Jurkat, Clone E6-1 (cell line): ENCODE measurements around the gene TTLL3.

Source experiments
- DNase-seq: peaks from one replicate; pipeline ENCODE4 v3.0.0-alpha.2; 2011; ENCODE audit warnings: low read depth, low spot score
- H3K4me3 ChIP-seq: 2 replicates; pipeline ENCODE4 v1.5.1; 2011; ENCODE audit warnings: mild to moderate bottlenecking, low read length, control low read depth, moderate library complexity

TTLL3 gene

DNA sequence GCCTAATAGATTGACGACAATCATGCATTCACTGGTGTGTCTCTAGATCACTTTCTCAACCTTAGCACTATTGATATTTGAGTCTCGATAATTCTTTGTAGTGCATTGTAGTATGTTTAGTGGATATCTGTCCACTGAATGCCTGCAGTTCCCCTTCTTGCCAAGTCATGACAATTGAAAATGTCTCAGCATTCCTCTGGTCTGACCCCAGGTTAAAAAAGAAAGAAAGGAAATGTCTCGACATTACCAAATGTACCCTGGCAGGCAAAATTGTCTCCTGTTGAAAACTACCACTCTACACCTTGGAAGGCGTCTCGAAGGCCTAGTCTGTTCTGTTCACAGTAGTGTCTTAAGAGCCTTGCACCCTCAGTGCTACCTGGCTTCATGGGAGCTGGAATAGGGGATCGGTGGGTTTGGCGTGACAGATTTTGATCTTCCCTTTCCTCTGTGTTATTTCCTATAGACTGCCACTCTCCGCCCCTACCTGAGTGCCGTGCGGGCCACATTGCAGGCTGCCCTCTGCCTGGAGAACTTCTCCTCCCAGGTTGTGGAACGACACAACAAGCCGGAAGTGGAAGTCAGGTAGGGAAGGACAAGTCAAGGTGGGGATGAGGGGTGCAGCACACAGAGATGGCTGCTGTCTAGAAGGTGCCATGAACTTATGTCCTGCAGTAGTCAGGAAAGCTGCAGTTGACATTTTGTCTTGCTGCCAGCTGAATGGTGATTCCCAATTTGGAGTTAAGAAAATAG lies 12.7 kb upstream of the TTLL3 start:
- DNase-seq, result no peak
- no peak overlapping the region for H3K4me3 ChIP-seq

DNA sequence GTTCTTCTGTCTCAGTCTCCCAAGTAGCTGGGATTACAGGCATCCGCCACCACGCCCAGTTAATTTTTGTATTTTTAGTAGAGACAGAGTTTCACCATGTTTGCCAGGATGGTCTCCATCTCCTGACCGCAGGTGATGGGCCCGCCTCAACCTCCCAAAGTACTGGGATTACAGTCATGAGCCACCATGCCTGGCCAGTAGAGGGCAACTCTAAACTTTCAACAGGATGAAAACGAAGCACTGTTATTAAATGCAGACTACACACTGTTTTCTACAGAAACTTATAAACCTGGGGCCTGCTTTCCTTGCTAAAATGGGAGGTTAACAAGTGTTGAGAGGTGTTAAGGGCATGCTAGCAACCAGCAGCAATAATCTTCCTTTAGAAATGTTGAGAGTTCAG lies 9.5 kb upstream of the TTLL3 start:
- no peak overlapping the region for H3K4me3 ChIP-seq
- DNase-seq, result no peak

DNA sequence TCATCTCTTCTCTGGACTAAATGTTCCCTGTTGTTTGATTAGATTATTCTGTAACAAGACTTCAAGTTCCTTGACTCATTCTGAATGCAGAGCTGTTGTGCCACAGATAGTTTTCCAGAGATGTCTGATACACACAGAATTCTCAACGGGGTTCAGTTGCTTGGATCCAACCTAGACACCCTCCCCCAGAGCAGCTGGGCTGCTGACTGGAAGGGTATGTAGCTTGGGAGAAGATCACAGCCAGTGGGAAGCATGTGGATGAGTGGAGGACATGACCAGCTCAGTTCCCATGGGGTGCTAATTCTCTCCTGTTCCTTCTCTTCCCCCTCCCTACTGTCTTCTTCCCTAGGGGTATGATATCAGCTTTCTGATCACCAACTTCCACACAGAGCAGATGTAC lies 6.6 kb upstream of the TTLL3 start:
- no peak for DNase-seq

DNA sequence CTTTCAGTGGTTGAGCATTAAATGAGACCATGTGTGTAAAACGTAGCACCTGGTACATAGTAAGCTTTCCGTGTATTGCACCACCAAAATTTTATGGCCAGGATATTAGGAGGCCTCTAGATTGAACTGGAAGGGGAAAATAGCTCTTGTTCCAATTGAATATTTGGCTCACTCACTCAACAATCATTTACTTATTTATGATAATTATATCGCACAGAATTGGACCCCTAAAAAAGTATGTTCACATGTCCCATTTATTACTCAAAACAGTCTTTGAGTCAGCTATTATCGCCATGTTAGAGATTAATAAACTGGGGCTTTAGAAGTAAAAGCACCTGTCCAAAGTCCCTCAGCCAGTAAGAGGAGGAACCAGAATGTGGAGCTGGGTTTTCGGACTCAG lies 5.1 kb upstream of the TTLL3 start:
- DNase-seq, result no peak
- no peak overlapping the region for H3K4me3 ChIP-seq

More for the DNA sequence above, 6.6 kb upstream of the TTLL3 start:
- H3K4me3 ChIP-seq, result no peak overlapping the region

DNA sequence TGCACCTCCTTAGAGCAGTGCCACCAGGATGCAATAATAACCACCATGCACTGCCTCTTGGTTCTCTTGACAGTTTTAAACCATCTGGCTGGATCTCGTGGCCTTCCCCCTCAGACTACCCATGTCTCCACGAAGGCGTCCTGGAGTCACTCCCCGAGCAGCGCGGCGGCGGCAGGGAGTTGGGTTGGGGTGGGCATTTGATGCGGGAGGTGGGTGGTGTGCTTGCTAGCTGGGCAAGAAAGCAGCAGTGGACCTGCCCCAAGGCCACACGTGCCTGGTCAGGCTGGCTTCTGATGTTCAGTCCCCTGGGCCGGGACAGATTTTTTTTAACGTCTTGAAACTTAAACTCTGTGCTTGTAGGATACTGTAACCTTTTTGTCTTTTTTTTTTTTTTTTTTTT lies 3.9 kb upstream of the TTLL3 start:
- DNase-seq, result no peak
- no peak overlapping the region for H3K4me3 ChIP-seq

DNA sequence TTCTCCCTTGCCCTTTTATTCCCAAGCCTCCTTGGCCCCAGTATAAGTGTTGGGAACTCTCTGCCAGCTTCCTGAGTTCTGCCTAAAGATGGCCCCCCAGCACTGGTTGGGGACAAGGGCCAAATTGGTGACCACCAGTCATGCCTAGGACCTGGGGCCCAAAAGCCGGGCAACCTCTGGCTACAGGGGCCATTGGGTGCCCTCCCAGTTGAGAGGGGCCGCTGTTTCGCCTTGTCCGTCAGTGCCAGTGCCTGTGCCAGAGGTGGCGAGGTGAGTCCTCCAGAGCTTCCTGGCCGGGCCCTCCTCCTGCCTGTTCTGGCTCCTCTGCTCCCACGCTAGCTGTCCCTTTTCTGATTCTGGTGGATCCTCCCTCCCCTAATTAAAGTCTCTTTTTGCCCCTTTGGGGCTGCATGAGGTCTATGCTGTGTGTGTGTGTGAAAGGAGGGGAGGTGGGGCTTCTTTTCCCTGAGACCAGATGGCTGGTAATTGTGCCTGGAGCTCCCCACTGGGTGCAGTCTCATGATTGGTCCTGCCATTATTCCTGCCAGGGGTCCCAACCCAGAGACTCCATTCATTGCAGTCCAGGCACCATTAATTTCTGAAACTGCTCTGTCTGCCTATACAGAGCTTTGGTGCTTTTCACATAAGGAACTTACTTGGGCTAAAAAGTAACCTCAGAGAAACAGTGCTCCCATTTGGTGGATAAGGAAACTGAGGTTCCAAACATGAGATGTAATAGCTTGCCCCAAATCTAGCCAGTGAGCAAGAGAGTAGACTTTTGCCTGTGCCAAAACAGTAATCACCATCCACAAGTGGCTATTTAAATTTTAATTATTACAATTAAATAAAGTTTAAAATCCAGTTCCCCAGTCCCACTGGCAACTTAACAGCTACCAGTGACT lies 3.1 kb upstream of the TTLL3 start:
- DNase-seq, result no peak

DNA sequence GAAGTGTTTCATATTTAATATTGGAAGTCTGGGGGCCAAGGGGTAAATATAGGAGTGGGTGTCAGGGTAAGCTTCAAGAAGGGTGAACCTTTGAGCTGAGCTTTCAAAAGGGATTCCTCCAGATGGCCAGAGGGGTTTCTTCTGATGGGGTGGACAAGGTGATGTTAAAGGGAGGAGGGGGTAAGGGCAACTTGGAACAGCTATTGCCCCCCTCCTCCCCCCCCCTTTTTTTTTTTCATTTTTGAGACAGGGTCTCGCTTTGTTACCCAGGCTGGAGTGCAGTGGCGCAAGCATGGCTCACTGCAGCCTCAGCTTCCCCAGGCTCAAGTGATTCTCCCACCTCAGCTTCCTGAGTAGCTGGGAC lies 2.1 kb upstream of the TTLL3 start:
- H3K4me3 ChIP-seq, result no peak overlapping the region
- DNase-seq, result no peak

More for the DNA sequence above, 3.1 kb upstream of the TTLL3 start:
- H3K4me3 ChIP-seq, result no peak overlapping the region

DNA sequence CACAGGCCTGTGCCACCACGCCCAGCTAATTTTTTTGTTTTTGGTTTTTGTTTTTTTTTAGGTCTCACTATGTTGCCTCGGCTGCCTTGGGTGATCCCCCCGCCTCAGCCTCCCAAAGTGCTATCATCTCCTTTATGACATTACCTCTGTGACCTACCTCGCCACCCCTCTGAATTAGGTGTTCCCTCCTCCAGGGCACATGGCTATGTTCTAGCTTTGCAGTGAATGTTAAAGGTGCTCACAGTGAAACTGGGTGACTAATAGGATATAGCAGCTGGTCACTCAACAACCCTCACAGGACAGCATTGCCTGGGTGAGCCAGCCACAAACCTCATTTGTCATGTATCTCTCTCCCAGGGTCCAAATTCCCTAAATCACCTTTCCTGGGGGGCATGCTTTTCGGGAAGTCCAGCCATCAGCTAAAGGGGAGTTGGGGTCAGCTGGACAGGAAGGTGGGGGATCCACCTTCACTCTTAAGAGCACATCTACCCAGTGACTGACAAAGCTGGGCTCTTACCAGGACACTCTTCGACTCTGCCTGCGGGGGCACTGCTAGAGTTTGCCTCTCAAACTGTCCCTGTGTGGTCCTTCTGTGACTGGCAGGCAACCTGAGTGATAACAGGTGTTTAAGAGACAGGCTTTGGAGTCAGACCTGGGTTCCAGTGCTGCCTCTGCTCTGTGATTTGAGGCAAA lies 1.6 kb upstream of the TTLL3 start:
- H3K4me3 ChIP-seq, result no peak overlapping the region
- DNase-seq, result peak; percentile 30

DNA sequence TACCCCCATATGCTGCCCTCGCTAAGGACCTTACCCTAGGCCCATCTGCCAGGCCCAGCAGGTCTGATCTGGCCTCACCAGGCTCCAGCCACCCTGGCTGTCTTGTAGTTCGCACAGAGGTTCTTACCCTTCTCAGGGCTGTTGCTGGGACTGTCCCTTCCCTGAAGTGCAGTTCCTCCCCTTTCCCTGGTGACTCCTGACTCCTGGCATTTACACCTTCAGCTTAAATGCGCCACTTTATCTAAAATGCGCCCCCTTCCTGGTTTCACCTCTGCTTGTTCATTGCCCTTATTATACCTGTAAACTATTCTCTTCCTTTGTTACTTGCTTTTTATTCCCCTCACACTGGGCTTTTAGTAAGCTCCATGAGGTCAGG lies 835 bp upstream of the TTLL3 start:
- no peak for DNase-seq

DNA sequence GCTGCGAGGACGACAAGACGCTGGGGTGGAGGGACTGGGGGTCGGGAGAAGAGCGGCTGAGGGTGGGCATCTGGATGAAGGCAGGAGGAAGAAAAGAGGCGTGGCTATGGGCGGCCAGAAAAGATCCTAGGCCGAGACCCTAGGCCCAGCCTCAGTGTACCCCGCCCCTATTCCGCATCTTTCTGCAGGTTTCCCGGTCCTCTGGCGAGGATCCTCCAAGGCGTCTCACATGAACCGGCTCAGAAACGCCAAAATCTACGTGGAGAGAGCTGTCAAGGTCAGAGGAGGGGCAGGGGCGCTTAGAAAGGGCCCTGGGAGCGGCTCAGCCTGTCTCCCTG lies 340 bp downstream of the TTLL3 start:
- H3K4me3 ChIP-seq, result no peak overlapping the region
- no peak for DNase-seq

More for the DNA sequence above, 835 bp upstream of the TTLL3 start:
- no peak overlapping the region for H3K4me3 ChIP-seq

DNA sequence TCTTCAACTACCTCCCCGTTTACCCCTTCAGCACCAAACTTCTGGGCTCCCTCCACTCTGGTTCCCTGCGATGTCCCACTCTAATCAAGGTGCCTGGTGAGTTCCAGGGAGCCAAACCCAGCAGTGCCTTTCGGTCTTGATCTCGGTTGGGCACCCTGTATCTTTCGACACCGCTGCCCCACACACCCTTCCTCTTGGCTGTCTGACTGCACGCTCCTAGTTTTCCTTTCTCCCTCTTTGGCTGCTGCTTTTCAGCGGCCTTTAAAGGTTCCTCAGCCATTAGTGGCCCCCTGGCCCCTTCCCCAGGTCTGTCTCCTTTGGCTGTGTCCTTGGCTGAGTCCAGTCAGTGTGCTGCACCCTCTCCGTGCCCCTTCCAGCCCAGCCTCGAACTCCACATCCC lies 784 bp downstream of the TTLL3 start:
- DNase-seq, result no peak
- H3K4me3 ChIP-seq, result no peak overlapping the region

DNA sequence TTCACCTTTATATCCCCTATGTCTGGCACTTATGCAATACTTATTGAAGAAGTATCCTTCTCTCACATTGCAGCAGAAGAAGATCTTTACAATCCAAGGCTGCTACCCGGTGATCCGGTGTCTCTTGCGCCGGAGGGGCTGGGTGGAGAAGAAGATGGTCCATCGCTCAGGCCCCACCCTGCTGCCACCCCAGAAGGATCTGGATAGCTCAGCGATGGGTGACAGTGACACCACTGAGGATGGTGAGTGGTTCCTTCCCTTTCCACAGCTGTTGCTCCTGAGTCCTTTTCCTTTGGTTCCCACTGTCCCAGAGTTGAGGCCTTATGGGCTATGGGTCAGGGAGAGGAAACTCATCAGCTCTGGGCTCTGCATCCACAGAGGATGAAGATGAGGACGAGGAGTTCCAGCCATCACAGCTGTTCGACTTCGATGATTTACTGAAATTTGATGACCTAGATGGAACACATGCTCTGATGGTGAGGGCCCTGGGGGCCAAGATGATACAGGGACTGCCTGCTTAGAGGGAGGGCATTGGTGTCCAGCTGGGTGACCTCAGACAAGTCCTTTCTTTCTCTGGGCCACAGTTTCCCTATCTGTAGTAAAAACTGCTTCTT lies 2.9 kb downstream of the TTLL3 start:
- no peak for DNase-seq
- H3K4me3 ChIP-seq, result no peak overlapping the region

DNA sequence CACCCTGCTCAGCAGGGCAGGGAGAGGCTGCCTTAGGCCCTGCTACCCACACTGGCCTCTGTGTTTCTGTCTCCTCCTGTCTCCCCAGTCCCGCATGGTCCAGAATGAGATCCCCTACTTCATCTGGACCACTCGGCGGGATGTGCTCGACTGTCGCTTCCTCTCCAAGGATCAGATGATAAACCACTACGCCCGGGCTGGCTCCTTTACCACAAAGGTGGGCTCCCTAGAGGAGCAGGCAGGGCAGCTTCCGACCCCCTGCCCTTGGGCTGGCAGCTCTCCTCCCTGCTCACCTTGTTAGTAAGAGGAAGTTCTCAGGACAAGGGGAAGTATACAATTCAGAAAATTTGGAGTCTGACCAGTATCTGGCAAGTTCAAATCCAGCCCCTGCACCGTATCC lies 5.9 kb downstream of the TTLL3 start:
- no peak overlapping the region for H3K4me3 ChIP-seq
- DNase-seq, result no peak

DNA sequence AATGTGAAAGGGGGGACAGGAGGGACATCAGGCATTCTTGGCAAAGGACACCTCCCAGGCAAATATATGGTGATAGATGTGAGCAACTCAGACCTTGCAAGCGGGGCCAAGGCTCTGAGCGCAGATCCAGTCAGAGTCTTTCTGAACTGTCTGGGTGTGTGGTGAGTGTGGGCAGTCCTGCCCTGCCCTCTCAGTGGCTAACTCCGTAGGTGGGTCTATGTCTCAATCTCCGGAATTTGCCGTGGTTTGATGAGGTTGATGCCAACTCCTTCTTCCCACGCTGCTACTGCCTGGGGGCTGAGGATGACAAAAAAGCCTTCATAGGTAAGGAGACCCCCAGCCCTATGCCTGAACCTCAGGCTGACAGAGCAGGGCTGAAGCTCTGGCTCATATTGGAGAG lies 7.4 kb downstream of the TTLL3 start:
- H3K4me3 ChIP-seq, result no peak overlapping the region
- DNase-seq, result no peak

DNA sequence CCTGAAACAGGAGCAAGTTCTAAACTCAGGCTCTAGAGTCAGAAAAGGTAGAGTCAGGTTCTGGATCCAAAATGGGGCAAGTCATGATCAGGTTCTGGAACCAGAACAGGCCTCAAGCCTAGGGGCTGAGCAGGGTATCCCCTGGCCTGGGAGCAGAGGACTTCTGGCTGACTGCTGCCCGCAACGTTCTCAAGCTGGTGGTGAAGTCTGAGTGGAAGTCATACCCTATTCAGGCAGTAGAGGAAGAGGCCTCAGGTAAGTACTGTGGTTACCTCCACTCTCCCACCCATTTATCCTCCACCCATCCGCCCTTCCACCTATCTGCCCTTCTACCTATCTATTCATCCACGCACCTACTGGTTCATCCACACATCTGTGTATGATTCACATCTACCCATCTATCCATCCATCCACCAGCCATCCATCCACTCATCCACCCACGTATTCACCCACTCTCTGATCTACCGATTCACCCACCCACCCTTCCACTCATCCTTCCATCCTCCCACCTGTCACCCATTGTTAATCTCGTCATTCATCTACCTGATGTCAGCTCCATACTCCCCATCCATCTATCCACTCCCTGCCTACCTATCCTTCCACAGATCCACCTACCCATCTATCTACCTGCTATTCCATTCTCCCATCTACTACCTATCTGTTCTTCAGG lies 8.7 kb downstream of the TTLL3 start:
- no peak overlapping the region for H3K4me3 ChIP-seq
- DNase-seq, result no peak

DNA sequence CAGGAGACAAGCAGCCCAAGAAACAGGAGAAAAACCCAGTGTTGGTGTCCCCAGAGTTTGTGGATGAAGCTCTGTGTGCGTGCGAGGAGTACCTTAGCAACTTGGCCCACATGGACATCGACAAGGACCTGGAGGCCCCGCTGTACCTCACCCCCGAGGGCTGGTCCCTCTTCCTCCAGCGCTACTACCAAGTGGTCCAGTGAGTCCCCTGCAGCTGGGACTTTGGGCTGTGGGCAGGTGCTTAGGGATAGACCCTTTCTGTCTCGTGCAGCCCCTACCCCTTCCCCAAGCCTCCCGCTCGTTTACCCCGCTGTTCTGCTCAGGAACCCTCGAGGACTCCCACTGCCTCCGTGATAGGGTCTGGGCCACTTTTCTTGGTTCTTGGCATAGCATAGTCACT lies 10.5 kb downstream of the TTLL3 start:
- no peak overlapping the region for H3K4me3 ChIP-seq

DNA sequence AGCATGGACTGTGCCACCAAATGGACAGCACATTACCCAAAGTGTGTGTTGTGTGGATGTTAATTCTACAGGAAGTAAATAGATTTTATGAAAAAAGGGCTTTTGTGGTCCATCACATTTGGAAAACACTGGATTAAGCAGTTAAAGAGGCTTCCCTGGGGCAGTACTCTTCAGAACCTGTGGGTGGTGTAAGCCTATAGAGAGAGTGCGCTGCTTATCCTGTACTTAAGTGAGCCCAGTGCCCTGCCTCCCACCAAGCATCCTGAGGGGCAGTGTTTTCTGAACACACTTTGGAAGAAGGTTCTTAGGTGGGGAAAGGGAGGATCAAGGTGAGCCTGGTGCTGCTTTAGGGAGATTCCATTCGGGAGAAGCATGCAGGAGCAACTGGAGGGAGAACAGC lies 10.9 kb downstream of the TTLL3 start:
- no peak for DNase-seq
- H3K4me3 ChIP-seq, result no peak overlapping the region

More for the DNA sequence above, 10.5 kb downstream of the TTLL3 start:
- DNase-seq, result no peak

DNA sequence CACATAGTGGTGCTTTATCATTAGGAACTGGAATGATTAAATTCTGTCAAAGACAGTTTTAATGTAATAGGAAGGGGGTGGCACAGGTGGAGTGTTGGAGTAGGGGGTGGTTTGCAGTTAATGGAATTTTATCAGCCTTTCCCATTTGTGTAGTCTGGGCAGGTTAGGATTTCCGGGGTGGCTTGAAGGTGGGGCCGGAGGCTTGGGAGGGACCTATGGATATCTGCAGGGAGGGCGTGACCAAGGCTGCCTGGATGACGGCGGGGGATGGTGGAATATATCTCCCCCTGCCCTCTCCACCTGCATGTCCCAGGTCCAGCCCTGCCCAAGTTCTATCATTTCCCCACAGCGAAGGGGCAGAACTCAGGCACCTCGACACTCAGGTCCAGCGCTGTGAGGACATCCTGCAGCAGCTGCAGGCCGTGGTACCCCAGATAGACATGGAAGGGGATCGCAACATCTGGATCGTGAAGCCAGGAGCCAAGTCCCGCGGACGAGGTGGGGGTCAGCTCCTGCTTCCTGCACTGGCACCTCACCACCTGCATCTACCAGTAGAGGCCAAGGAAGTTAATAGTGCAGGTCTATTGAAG lies 15.5 kb downstream of the TTLL3 start:
- no peak overlapping the region for H3K4me3 ChIP-seq
- DNase-seq, result no peak
